Measurements from ENCODE around the gene PDZK1.
"Not testable (repeated sequence)": the region's sequence is repeated elsewhere in the genome, so short reads cannot be mapped to it uniquely, and the experiment has no call there.

PDZK1 gene

DNA sequence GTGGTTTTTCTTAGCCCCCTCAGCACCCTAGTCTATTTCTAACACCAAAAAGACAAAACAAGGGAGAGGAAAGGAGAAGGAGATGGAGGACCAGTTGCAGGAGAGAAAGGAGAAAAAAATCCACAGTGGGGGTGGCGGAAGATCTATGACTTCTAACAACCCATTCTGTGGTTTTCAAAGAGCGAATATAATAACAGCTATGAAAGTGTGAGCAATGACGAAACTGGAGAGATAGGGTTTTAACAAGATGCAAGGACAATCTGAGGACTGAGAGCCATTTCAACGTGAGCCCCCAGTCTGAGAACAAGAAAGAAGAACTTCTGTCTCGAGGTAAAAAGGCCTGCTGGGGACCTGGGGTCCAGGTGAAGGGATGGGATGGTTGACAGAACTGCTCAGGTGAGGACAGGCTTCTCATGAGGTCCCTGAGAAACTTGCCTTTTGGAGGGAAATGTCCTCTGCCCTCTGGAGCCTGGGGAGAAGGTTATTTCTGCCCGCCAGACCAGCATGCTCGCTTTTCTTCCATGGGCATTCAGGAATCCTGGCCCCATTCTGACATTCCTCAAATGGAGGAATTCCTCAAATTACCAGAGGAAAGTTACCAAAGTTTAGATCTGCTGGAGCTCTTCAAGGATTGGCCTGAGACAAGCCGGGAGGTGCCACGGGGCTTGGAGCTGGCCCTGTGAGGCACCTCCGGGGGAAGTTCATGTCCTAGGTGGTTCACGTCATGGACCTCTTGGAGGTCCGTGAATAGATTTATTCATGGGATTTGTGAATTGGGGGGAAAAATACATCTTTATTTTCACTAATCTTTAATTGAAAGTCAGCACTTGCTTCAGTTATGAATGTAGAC, 12.3 kb upstream of the PDZK1 start, which contains the start of gene CD160:
TSS of gene CD160 (plus strand) at position 270 of the 850 bp plus-strand sequence. CDS start 8,829 bp downstream, outside the sequence.
- no peak within 1 kb of the TSS for H3K4me3 ChIP-seq (ENCODE audit: low read length)
- TF ChIP-seq, protein P1, sequence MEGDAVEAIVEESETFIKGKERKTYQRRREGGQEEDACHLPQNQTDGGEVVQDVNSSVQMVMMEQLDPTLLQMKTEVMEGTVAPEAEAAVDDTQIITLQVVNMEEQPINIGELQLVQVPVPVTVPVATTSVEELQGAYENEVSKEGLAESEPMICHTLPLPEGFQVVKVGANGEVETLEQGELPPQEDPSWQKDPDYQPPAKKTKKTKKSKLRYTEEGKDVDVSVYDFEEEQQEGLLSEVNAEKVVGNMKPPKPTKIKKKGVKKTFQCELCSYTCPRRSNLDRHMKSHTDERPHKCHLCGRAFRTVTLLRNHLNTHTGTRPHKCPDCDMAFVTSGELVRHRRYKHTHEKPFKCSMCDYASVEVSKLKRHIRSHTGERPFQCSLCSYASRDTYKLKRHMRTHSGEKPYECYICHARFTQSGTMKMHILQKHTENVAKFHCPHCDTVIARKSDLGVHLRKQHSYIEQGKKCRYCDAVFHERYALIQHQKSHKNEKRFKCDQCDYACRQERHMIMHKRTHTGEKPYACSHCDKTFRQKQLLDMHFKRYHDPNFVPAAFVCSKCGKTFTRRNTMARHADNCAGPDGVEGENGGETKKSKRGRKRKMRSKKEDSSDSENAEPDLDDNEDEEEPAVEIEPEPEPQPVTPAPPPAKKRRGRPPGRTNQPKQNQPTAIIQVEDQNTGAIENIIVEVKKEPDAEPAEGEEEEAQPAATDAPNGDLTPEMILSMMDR (conservative IDR thresholded peaks at IDR 0.05; ENCODE audit: low read depth, low read length) = no peak
- no peak for DNase-seq (ENCODE audit: low read depth)

DNA sequence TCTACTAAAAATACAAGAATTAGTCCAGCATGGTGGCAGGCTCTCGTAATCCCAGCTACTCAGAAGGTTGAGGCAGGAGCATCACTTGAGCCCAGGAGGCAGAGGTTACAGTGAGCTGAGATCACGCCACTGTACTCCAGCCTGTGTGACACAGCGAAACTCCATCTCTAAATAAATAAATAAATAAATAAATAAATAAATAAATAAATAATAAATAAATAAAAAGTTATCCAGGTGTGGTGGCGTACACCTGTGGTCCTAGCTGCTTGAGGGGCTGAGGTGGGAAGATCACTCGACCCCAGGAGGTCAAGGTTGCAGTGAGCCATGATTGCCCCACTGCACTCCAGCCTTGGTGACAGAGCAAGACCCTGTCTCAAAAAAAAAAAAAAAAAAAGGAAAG, 11.3 kb upstream of the PDZK1 start:
- H3K4me3 ChIP-seq (ENCODE audit: low read length); DNase-seq (ENCODE audit: low read depth): not testable (repeated sequence)

DNA sequence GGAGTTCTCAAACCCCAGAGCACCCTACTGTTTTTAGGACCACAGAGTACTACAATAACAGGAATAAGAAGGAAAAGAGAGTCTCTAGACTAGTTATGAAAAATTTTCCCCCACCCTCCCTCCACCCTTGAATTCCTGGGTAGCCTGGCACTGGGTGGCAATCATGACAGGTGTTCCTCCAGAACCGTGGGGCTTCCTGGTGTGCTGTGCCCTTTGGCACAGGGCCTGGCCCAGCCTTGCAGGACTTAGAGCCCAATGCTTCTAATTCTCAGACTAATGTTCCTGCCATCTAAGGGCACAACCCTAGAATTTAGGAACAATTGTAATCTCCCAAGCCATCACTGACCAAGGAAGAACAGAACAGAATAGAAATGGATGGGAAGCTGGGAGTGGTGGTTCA, 10.7 kb upstream of the PDZK1 start:
- H3K4me3 ChIP-seq (ENCODE audit: low read length) = no peak overlapping the region
- TF ChIP-seq, protein P1 (conservative IDR thresholded peaks at IDR 0.05; ENCODE audit: low read depth, low read length) = no peak
- no peak for DNase-seq (ENCODE audit: low read depth)

DNA sequence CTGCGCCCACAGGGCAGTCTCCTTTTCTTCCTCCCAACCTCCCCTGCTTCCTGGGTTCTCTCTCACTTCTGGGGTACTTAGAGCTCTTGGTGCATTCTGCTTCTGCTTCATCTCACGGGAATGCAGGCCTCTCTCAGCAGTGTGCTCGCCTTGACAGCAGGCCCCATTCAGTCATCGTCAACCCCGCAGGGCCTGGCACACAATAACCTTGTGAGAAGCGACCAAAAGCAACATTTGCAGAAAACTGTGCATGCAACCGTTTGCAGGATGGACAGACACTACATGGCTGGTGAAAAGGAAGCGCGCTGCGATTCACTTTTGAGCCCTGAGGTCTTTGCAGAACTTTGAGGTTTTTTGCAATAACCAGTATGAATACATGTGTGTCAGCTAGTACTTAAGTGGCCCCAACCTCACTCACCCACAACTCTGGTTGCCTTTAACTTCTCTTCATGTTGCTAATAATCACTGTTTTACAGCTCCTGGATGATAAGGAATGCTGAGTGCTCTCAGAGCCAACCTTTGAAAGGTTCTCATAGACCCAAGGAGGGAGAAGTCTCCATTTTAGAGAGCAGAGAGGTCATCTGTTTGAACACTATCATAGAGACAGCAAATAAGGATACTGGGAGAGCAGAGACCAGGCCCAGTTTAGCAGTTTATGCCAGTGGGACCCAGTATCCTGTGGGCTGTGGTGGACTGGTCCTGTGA, 9.6 kb upstream of the PDZK1 start:
- TF ChIP-seq, protein P1 (conservative IDR thresholded peaks at IDR 0.05; ENCODE audit: low read depth, low read length) = no peak
- H3K4me3 ChIP-seq (ENCODE audit: low read length) = no peak overlapping the region
- DNase-seq (ENCODE audit: low read depth) = no peak

DNA sequence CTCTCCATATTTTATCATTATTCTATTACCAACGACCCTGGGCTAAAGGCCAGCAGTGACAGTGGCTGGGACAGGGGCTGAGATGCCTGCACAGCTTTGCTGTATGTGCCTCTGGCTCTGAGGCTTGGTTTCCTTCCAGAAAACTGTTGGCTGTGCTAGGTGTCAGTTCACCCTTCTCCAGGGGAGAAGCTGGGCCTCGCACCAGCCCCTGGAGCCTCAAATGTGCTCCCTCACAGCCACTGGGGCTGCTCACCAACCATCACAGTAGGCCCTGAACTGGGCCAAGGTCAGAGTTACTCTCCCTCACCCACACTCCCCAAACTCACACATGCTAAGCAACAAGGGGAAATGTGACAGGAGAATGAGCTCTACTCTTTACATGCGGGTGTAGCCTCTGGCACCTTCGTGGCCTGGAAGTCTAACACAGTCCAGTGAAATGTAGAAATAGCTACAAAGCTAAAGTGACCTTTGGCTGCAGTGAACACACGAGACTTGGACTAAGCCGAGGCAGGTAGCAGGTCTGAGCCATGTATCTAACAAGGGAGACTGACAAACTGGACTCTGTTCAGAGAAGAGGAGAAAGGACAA, 7.5 kb upstream of the PDZK1 start:
- no peak overlapping the region for H3K4me3 ChIP-seq (ENCODE audit: low read length)
- TF ChIP-seq, protein P1 (conservative IDR thresholded peaks at IDR 0.05; ENCODE audit: low read depth, low read length) = no peak
- no peak for DNase-seq (ENCODE audit: low read depth)

DNA sequence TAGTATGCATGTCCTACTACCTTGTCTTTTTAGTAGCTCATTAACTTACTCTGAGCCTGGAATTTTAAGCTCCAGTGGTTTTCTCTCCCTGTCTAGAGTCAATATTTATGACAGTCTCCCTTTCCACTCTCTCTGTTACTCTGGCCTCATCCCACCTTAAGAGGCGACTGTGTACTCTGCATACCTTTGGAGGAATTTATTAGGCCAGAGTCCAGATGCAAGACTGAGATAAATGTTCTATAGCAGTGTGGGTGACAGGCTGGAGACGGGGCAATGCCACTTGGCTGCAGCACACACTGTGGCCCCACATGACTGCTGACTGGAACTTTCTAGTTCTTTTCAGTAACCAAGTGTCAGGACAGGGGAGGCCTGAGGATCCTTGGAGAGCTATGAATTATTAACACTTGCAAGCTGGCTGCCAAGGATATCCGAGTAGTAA, 4.1 kb upstream of the PDZK1 start:
- TF ChIP-seq, protein P1 (conservative IDR thresholded peaks at IDR 0.05; ENCODE audit: low read depth, low read length) = no peak
- no peak overlapping the region for H3K4me3 ChIP-seq (ENCODE audit: low read length)
- DNase-seq (ENCODE audit: low read depth) = no peak

DNA sequence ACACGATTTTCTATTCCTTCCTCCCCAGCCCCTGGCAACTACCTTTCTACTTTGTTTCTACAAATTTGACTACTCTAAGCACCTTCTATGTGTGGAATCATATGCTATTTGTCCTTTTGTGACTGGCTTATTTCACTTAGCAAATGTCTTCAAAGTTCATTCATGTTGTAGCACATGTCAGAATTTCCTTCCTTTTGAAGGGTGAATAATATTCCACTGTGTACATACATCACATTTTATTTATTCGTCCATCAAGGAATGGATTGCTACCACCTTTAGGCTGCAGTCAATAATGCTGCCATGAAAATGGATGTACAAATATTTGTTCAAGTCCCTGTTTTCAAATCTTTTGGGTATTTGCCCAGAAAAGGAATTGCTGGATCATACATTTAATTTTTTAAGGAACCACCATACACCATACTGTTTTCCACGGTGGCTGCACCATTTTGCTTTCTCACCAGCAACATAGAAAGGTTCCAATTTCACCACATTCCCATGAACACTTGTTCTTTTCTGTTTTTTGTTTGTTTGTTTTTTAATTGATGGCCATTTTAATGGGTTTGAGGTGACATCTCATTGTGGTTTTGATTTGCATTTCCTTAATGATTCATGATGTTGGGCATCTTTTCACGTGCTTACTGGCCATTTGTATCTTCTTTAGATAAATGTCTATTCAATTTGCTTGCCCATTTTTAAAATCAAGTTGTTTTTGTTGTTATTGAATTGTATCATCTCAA, 3.3 kb upstream of the PDZK1 start:
- DNase-seq (ENCODE audit: low read depth) = no peak
- no peak overlapping the region for H3K4me3 ChIP-seq (ENCODE audit: low read length)
- TF ChIP-seq, protein P1 (conservative IDR thresholded peaks at IDR 0.05; ENCODE audit: low read depth, low read length) = no peak

Data from retinal pigment epithelial cell (primary cell).